K562 (cell line): ENCODE results near the gene ASIC1. TPM values are rescaled to one million over a fixed set of nuclear protein-coding genes. Genes with fewer than 3 reads are reported as not detected.

Experiments
- ATAC-seq: fragments of 200-7000 bp; cut with Tn5 transposase; 3 replicates; pipeline ENCODE4 v1.9.1; 2020; ENCODE audit warnings: moderate library complexity
- BruUV-seq: library from RNA; stranded (reverse); fragments of 400-500 nt; replicated peaks from 2 replicates; lab custom pipeline; 2021; lab: Mats Ljungman, UMichigan
- CTCF ChIA-PET: fragments of 300-600 bp; formaldehyde crosslinking; extraction: SDS; loops from one replicate; lab custom pipeline; 2021; ENCODE audit warnings: low intra/inter-chr PET ratio; lab: Yijun Ruan, JAX
- POLR2A ChIA-PET: fragments of 300-600, 350-650 bp; sonication (Branson Sonifier 250); formaldehyde crosslinking; extraction: SDS; loops from one replicate; lab custom pipeline; 2021; ENCODE audit warnings: antibody characterized with exemption, inconsistent platforms; lab: Yijun Ruan, JAX
- DNase-seq, 4 experiments: peaks; one replicate each; pipeline versions ENCODE4 v3.0.0 to v3.0.0-alpha.2; 2011 to 2018; ENCODE audit warnings: low spot score in 3 of 4, mixed read lengths in 3 of 4; ENCODE audit errors: extremely low read depth in 1 of 4
- FAIRE-seq: peaks from 2 replicates; lab custom pipeline; 2011; peaks lifted over from hg19 to GRCh38; lab: Jason Lieb, UNC
- H2AFZ ChIP-seq: 2 replicates; pipeline ENCODE4 v1.6.0; 2011; ENCODE audit warnings: low read depth, low read length, control low read depth, inconsistent platforms
- H3K27ac ChIP-seq: fragments of 200-600 bp; 3 replicates; pipeline ENCODE4 v1.8.0; 2011; ENCODE audit warnings: low read depth, mild to moderate bottlenecking, control low read depth, inconsistent platforms, low read length, moderate library complexity, mixed read lengths; ENCODE audit errors: extremely low read depth
- H3K27me3 ChIP-seq, 2 experiments: fragments of 300-600 bp in 1 of 2; 2 replicates in 1 of 2; 3 replicates in 1 of 2; pipeline versions ENCODE4 v1.6.0 to v1.8.0; 2011; ENCODE audit warnings: inconsistent platforms in 2 of 2, low read length in 2 of 2, mild to moderate bottlenecking in 1 of 2, mixed read lengths in 1 of 2, moderate library complexity in 1 of 2; ENCODE audit not compliant: control insufficient read depth in 2 of 2, insufficient read depth in 2 of 2
- H3K36me3 ChIP-seq: fragments of 300-600 bp; 3 replicates; pipeline ENCODE4 v1.8.0; 2011; ENCODE audit warnings: mild to moderate bottlenecking, low read length, inconsistent platforms; ENCODE audit not compliant: control insufficient read depth, insufficient read depth
- H3K4me1 ChIP-seq, 2 experiments: fragments of 200-600 bp in 1 of 2; replicated peaks in 1 of 2; 2 replicates in 1 of 2; 3 replicates in 1 of 2; pipeline versions ENCODE4 v1.5.1 to v1.8.0; 2011; ENCODE audit warnings: inconsistent platforms in 2 of 2, low read length in 2 of 2, mild to moderate bottlenecking in 1 of 2, mixed read lengths in 1 of 2, moderate library complexity in 1 of 2; ENCODE audit not compliant: control insufficient read depth in 2 of 2, insufficient read depth in 2 of 2
- H3K4me2 ChIP-seq: 2 replicates; pipeline ENCODE4 v1.6.1; 2011; ENCODE audit warnings: low read length, control low read depth, inconsistent platforms, mixed read lengths; ENCODE audit not compliant: insufficient read depth
- H3K4me3 ChIP-seq: fragments of 200-600 bp; sonication (generic), shearing (Covaris generic); 2 replicates; pipeline ENCODE4 v1.5.1; 2016; ENCODE audit warnings: control low read depth, inconsistent platforms
- H3K79me2 ChIP-seq: fragments of 200-600 bp; 3 replicates; pipeline ENCODE4 v1.8.0; 2011; ENCODE audit warnings: low read length, inconsistent platforms; ENCODE audit not compliant: control insufficient read depth, insufficient read depth
- H3K9ac ChIP-seq, 2 experiments: 2 replicates each; pipeline versions ENCODE4 v1.6.0 to v1.6.1; 2011; ENCODE audit warnings: low read depth in 2 of 2, low read length in 2 of 2, control low read depth in 1 of 2, inconsistent platforms in 1 of 2, mild to moderate bottlenecking in 1 of 2, mixed read lengths in 1 of 2; ENCODE audit not compliant: insufficient read depth in 1 of 2
- H3K9me1 ChIP-seq: one replicate; pipeline ENCODE4 v1.6.0; 2011; ENCODE audit warnings: inconsistent platforms, mild to moderate bottlenecking, low read length, moderate library complexity; ENCODE audit not compliant: control insufficient read depth, insufficient read depth
- H3K9me3 ChIP-seq: replicated peaks from 2 replicates; pipeline ENCODE4 v1.5.1; 2011; ENCODE audit warnings: low read depth, low read length, inconsistent platforms; ENCODE audit not compliant: control insufficient read depth, insufficient read depth
- H4K20me1 ChIP-seq: replicated peaks from 2 replicates; pipeline ENCODE4 v1.6.1; 2011; ENCODE audit warnings: low read length, inconsistent platforms, mixed read lengths; ENCODE audit not compliant: control insufficient read depth, insufficient read depth
- CBX1 ChIP-seq: sonication (generic); IDR thresholded peaks from 2 replicates; pipeline ENCODE4 v1.6.1; 2016; ENCODE audit warnings: antibody characterized with exemption, low read depth, mild to moderate bottlenecking
- MEIS2 ChIP-seq: fragments of 450-650 bp; IDR thresholded peaks from 2 replicates; pipeline ENCODE4 v1.6.1; 2014; ENCODE audit warnings: mild to moderate bottlenecking; ENCODE audit not compliant: partially characterized antibody
- REST ChIP-seq, 2 experiments: fragments of 450-650 bp; formaldehyde crosslinking in 1 of 2; IDR thresholded peaks; 2 replicates each; pipeline versions ENCODE4 v1.4.0 to v1.6.1; 2014 to 2020; ENCODE audit warnings: mild to moderate bottlenecking in 2 of 2, borderline replicate concordance in 1 of 2, low read depth in 1 of 2
- ZKSCAN3 ChIP-seq: fragments of 250-450 bp; sonication (Bioruptor Pico); IDR thresholded peaks from 2 replicates; pipeline ENCODE4 v1.4.0; 2020
- ZNF197 ChIP-seq: fragments of 200-800 bp; sonication (Bioruptor generic); IDR thresholded peaks from 2 replicates; pipeline ENCODE4 v1.6.1; 2016; ENCODE audit warnings: low read depth, missing genetic modification characterization, missing compliant biosample characterization
- ZNF77 ChIP-seq: fragments of 250-450 bp; sonication (Bioruptor Pico); IDR thresholded peaks from 2 replicates; pipeline ENCODE4 v1.5.0; 2020
- ZNF780A ChIP-seq: fragments of 250-450 bp; sonication (Bioruptor Pico); IDR thresholded peaks from 2 replicates; pipeline ENCODE4 v1.5.0; 2021; ENCODE audit warnings: mild to moderate bottlenecking
- WGBS: fragments of 100-300 bp; shearing (Covaris generic); methylation state at CpG from one replicate; pipeline ENCODE4 v1.1.6; 2016; ENCODE audit warnings: low coverage, mixed read lengths; ENCODE audit not compliant: insufficient coverage; ENCODE audit errors: missing lambda C conversion rate; 5-methylcytosine and 5-hydroxymethylcytosine counted together
- in situ Hi-C: fragments of 300-500 bp; cut with MboI; formaldehyde crosslinking; loops from 4 replicates; pipeline ENCODE4 v1.15.0; 2018; ENCODE audit warnings: inconsistent platforms, mixed read lengths
- intact Hi-C: fragments of 100-400 bp; cut with micrococcal nuclease; formaldehyde crosslinking; loops from 2 replicates; pipeline ENCODE4 v1.14.2; 2022
- polyA plus RNA-seq, 8 experiments: library from polyadenylated mRNA; depleted of rRNA in 4 of 8; stranded (reverse) in 5 of 8; unstranded in 3 of 8; fragments of >200 nt; fragmentation: Nextera tagmentation in 2 of 8; fragmentation: Illumina TruSeq in 1 of 8; extraction: Ambion mirVana in 2 of 8; extraction: Trizol in 1 of 8; gene quantifications; 2 replicates each; pipeline versions ENCODE4 v1.2.1 to v1.2.3, GENCODE V29; 2011 to 2014; ENCODE audit warnings: inconsistent platforms in 1 of 8, missing spikeins in 1 of 8
- total RNA-seq, 7 experiments: library from RNA; depleted of rRNA in 6 of 7; stranded (reverse); fragments of >200 nt in 6 of 7; fragmentation: Illumina TruSeq in 2 of 7; extraction: Trizol in 2 of 7; gene quantifications; 2 replicates each; pipeline versions ENCODE4 v1.2.1 to v1.2.3, GENCODE V29; 2011 to 2021; ENCODE audit warnings: low replicate concordance in 1 of 7

ASIC1 gene
- total and polyA plus RNA-seq, 9 of the 15 experiments (the other 6 are each of a cell fraction or from before 2014, with no cell fraction given) = 0.01 to 1.7 (median 0.45) TPM

GRCh38 chr12:50121641-50122040 lies 64.2 kb downstream of the ASIC1 start:
- Histone ChIP-seq H3K9me3 (no peaks in the 10 kb centered on the region; the same call in 1 of the 2 replicates), H3K27ac (no peak overlapping the region), H3K9ac (no peak overlapping the region), H4K20me1 (no peaks in the 10 kb centered on the region), H3K4me1 (no peaks in the 10 kb centered on the region), H3K4me2 (no peak overlapping the region), H3K36me3 (peaks cover 40% of the 10 kb centered on the region; the same call in 2 of the 3 replicates), H3K9me1 (no peaks in the 10 kb centered on the region), H2AFZ (no peak overlapping the region), H3K4me3 (no peak overlapping the region), H3K79me2 (peaks cover 4% of the 10 kb centered on the region), H3K27me3 (no peaks in the 10 kb centered on the region)
- BruUV-seq = no TSS peak
- TF ChIP-seq MEIS2 = no peak
- no peak for TF ChIP-seq ZNF77 (CRISPR knock-in tag)
- POLR2A ChIA-PET = interaction anchor here (1.5 kb wide), 1 partner anchor 9 kb away, joined by 11 read pairs; no protein-coding TSS in a partner anchor
- CTCF ChIA-PET = no interaction called here
- WGBS = 68% methylated on average over 4 of the region's 5 CpGs
- in situ Hi-C loops = no loop called here
- FAIRE-seq (no peak), DNase-seq (no peak), ATAC-seq (no peak)
- intact Hi-C loops = no loop called here

DNA sequence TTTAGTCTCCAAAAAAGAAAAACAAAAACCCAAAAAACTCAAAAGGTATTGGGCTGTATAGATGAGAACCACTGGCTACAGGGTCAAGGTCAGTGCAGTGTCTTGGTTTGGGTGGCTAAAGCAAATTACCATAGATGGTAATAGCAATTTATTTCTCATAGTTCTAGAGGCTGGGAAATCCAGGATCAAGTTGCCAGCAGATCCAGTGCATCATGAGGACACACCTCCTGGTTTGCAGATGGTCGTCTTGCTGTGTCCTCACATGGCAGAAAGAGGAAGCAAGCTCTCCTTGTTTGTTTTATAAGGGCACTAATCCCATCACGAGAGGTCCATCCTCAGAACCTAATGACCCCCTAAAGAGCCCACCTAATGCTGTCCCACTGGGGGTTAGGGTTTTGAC lies 65.8 kb downstream of the ASIC1 start:
- H3K36me3 ChIP-seq = peaks cover 49% of the 10 kb centered on the region; the same call in 2 of the 3 replicates
- DNase-seq = no peak
- H3K9ac ChIP-seq = no peak overlapping the region
- no peaks in the 10 kb centered on the region; the same call in 1 of the 2 replicates for H3K9me3 ChIP-seq
- ChIA-PET POLR2A (interaction anchor here (1.2 to 2.1 kb wide), 2 partner anchors 11 to 13 kb away, joined by 3 to 8 read pairs; partner anchors contain the start of gene COX14), CTCF (no interaction called here)
- no TSS peak for BruUV-seq
- H4K20me1 ChIP-seq = no peaks in the 10 kb centered on the region
- in situ Hi-C loops (no loop called here), intact Hi-C loops (no loop called here)
- no peak overlapping the region for H3K4me2 ChIP-seq
- 68% methylated on average over 2 of the region's 2 CpGs for WGBS
- H3K27me3 ChIP-seq = no peaks in the 10 kb centered on the region
- H3K4me1 ChIP-seq = no peaks in the 10 kb centered on the region
- H2AFZ ChIP-seq = no peak overlapping the region
- no peaks in the 10 kb centered on the region for H3K9me1 ChIP-seq
- H3K27ac ChIP-seq = no peak overlapping the region
- no peak for ATAC-seq
- no peaks in the 10 kb centered on the region; the same call in 2 of the 3 replicates for H3K79me2 ChIP-seq
- FAIRE-seq = no peak
- H3K4me3 ChIP-seq = no peak overlapping the region
- TF ChIP-seq ZNF780A (CRISPR knock-in tag) (no peak), ZNF197 (no peak), CBX1 (no peak), REST (IDR thresholded peaks at IDR 0.05; ENCODE audit: borderline replicate concordance) (no peak), REST (CRISPR knock-in tag; IDR thresholded peaks at IDR 0.05; ENCODE audit: low read depth) (no peak), ZKSCAN3 (CRISPR knock-in tag) (no peak)
